HG03103 (cell line): ENCODE results near the gene SHC3.

Experiments used
- ATAC-seq: cut with Tn5 transposase; IDR thresholded peaks from one replicate; pipeline ENCODE4 v1.9.1; 2021; ENCODE audit warnings: low read depth; ENCODE audit not compliant: unreplicated experiment

Gene SHC3

DNA sequence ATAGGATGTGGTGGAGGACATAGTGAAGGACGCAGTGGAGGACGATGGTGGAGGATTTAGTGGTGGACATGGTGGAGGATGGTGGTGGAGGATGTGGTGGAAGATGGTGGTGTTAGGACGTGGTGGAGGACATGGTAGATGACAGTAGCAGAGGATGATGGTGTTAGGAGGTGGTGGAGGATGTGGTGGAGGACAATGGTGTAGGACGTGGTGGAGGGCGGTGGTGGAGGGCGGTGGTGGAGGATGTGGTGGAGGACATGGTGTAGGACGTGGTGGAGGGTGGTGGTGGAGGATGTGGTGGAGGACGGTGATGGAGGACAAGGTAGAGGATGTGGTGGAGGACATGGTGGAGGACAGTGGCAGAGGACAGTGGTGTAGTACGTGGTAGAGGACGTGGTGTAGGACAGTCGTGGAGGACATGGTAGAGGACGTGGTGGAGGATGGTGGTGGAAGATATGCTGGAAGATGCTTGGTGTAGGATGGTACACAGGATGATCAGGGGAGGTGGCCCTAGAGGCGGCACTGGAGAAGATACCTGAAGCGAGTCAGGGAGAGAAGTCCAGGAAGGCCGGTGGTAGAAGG is 118.6 kb downstream of the SHC3 start:
- no peak for ATAC-seq

DNA sequence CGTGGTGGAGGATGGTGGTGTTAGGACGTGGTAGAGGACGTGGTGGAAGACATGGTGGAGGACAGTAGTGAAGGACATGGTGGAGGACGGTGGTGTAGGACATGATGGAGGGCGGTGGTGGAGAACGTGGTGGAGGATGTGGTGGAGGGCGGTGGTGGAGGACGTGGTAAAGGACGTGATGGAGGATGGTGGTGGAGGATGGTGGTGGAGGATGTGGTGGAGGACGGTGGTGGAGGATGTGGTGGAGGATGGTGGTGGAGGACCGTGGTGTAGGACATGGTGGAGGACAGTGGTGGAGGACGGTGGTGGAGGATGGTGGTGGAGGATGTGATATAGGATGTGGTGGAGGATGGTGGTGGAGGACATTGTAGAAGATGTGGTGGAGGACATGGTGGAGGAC is 119.7 kb downstream of the SHC3 start:
- ATAC-seq: no peak

DNA sequence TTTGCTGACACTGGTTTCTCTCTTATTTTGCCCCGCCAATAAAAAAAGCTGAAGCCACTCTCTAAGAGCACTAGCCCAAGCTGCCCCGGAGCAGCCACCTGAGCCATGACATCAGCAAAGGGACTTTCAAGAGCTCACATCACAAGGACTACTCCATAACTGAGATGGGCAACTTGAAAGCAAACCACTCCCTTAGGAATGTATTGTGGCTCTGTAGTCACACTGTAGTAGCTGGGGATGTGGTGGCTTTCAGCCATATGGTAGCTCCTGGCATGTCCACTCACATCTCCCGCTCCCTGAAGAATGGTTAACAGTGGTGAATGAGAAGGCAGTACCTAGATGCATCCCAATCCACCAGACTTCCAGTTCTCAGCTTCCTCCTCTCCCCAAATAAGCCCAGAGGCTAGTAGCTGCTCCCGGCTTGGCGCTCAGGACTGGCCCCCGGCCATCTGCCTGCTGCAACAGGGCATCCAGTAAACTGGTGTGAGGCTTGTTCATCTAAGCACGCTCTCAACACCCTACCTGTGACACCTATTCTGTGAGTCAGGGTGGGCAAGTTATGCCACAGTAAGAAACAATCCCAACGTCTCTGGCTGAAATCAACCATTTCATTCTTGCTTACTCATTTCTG is 123.6 kb downstream of the SHC3 start:
- ATAC-seq: no peak

DNA sequence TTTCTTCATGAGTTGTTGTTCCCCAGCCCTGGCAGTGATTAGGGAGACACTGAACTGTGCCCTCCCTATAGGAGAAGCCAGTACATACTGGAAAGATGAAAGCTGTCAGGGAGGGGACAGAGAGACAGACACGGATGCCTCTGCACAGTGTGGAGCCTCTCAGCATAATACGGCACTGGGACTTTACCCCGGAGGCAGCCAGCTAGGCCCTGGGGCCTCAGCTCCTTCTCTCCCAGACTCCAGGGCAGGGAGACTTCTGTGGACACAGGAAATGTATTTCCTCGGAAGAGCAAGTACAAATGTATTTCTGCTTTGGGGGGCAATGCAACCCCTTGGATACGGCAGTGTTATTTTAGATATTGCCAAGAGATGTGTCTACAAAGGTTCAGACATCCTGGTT is 125.3 kb downstream of the SHC3 start:
- ATAC-seq: no peak

DNA sequence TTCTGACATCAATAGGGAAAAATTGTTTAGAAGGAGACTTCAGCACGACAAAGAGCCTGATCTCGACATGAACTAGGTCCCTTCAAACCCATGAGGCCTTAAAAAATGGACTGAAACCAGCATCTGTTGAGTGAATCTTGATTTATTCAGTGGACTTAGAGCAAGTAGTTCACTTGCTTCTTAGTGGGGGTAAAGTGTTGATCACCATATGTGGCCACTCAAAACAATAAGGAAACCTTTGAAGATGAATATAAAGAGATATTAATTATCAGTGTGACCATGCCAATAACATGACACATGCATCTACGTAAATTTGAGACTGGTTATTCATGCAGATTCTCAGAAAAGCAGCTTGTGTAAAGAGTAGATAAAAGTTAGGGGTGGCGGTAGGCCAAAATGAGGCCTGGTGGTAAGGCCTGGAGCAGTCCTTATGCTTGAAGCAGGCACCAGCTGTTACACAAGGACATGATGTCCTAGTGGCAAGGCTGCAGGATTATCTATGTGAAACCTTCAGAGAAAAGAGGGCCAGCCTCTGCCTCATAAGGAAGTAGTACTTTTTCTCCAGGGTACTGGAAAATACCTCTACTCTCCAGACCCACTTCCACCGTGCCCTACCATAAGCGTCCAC is 126.0 kb downstream of the SHC3 start:
- ATAC-seq: no peak

DNA sequence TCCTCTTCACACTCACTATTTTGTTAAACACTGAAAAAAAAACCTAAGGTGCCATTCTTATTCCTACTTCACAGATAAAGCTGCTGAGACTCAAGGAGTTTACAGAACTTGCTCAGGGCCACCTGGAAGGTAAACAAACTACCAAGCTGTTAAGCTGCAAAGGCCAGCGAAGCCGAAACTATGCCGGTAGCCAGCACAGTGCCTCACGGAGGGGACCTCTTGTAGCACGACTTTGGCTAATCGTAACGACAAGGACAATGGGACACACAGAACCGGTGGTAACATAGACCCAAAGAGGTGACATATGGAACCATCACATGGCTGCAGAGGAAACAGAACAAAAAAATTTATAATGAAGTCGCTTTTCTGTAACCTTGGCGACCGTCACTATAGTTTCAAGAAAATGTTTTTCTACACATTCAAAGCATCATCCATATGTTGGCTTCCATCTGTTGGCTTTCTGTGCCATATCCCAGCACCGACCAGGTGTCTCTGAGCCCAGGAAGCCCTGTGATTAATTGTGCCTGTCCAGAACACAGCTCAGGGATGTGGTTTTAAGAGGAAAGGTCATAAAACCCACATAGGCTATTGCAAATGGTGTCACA is 127.1 kb downstream of the SHC3 start:
- ATAC-seq: no peak

DNA sequence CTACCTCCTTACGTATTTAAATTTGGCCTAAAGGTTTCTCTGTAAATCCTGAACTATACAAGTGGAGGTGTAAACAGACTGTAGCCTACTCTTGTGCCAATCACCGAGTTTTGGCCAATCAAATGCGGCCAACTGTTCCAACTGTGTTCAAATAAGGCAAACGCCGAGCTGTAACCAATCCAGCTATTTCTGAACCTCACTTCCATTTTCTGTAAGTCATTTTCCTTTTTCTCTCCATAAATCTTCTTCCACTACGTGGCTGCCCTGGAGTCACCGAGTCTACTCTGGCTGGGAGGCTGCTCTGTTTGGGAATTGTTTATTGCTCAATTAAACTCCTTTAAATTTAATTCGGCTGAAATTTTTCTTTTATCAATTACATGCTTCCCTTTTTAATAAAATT is 129.0 kb downstream of the SHC3 start:
- ATAC-seq: no peak

DNA sequence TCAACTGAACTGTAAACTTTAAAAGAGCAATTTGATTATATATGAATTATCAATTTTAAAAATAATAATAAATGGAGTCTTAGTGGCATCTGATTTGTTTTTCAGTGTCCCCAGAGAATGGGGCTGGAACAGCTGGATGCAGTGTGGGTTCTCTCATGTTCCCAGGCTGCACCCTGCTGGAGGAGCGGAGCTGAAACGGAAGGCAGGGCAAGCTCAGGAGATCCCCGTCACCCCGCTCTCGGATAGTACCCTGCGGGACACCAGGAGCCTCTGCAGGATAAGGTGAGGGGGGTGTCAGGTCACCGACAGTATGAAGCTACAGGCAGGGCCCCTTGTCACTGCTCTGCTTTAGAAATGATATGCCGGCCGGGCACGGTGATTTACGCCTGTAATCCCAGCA is 130.0 kb downstream of the SHC3 start:
- no peak for ATAC-seq

DNA sequence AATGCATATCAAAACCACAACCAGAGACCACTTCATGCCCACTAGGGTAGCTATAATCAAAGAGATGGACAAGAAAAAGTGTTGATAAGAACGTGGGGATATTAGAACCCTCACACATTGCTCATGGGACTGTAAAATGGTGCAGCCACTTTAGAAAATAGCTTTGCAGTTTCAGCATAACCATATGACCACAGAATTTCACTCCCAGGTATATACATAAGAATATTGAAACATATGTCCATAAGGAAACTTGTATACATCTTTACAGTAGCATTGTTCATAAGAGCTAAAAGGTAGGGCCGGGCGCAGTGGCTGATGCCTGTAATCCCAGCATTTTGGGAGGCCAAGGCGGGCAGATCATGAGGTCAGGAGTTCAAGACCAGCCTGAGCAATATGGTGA is 131.0 kb downstream of the SHC3 start:
- no peak for ATAC-seq

DNA sequence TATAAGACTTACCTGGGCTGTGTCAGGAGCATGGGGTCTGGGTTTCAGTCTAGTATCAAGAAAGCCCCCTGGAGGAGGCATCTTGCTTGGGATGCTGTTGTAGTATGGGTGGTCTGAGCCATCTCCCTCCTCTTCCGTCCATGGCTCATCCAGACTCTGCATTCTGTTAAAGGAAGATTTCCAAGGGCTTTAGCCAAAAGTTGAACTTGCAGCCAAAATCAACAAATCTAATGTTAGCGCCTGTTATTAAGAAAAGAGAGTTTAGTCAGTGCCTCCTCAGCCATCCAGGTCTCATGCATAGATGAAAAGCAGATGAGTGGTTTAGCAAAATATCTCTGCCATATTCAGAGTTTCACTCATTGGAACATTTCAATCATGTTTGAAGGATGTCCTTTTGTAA is 131.8 kb downstream of the SHC3 start:
- no peak for ATAC-seq

DNA sequence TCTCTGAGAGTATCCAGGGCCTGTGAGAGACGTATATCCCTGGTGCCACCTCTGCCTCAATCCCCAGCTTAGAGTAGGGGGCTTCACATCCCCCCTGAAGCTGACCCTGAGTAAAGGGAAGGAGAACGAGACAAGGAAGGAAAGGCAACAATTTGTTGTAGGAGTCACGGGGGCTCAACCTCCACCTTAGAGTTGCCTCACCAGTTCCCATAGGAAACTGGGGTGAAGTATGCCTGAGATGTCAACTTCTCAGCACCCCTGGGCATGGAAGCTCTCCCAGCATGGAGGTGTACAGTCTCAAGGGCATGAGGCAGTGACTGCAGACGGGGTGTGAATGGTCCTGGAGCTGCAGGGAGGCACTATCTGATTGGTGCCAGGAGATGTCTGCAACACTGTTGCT is 133.7 kb downstream of the SHC3 start:
- ATAC-seq: no peak

DNA sequence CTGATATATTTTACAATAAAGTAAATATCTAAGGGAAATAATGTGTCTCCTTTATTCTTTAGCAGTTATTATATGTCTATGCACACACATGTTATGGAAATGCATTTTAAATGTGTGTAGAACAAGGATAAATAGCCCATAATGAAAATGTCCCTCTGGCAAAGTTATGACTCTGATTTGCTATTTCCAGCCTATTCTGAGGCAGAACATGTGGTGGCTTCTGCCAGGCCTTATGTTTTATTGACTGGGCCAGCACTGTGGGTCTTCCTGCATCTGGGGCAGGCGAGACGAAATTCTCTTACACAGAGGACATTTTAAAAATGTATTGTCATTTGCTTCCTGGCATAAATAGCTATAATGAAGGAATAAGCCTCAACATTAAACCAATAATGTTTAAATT is 134.5 kb downstream of the SHC3 start:
- ATAC-seq: no peak

DNA sequence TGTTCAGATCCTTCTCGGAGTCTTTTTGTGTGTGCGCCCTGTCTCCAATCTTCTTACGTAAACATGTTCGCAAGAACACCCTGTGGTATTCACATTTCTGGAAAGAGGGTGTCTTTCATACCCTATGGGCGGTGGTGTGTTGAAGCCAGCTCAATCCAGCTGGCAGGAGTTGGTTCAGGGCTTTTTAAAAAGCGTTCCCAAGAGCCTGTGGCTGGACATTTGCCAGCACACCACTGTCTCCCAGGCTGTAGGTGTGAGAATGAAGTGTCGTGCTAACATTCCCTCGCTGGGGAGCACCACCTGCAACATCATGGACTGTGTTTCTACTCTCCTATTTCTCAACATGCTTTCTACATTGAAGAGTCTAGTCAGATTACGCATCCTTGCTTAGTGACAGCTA is 135.6 kb downstream of the SHC3 start:
- ATAC-seq: no peak

DNA sequence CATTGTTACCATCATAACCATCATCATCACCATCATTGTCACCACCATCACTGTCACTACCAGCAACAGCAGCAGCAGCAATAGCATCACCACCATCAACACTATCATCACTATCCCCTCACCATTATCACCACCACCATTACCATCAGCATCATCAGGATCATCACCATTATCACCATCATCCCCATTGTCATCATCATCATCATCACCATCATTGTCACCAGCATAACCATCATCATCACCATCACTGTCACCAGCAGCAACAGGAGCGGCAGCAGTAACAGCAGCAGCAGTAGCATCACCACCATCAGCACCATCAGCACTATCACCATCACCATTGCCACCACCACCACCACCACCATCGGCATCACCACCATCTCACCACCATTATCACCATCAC is 139.0 kb downstream of the SHC3 start:
- no peak for ATAC-seq

DNA sequence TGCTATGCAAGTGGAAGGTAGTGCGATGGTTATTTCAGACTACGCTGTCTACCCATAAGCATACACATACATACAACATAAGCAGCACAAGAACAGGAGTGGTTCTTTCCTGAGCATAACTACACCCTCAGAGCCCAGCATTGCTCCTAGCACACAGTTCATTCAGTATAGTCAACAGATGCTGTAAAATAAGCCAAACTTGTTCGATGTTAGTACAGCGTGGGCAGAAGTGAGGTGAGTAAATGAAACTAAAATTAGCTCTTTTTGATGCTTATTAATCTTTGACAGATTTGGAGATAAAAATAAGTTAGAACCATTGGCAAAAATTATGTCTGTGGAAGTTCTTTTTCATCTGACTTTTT is 139.5 kb downstream of the SHC3 start:
- no peak for ATAC-seq

DNA sequence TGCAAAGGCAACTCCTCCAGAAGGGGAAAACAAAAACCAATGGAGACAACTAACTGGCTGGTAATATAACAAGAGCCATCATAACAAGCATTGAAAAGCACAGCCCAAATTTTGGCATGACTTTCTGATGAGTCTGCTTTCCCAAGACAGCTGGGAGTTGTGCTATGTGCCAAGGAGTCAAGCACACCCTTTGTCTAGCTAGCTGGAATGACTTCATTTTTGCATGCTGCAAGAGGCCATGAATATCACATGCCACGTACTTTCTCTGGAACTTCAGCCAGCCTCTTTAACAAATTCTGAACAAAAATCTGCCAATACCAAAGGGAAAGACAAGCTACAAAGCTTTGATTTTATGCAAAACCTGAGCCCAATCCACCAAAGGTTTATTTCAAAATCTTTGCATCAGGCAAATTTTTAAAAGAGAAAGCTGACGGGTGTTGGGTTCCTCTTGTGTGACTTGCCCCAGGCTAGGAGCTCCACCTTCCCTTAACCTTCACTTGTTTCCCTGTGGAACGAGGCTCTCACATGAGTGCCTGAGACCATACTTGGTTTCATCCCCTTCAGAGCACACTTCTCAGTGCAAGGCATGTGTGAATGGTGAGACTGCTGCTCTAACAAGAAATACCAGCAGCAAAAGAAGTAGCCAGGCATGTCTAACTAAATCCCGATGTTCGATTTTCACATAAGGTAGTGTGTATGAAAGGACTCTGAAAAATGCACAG is 140.1 kb downstream of the SHC3 start:
- ATAC-seq: no peak

DNA sequence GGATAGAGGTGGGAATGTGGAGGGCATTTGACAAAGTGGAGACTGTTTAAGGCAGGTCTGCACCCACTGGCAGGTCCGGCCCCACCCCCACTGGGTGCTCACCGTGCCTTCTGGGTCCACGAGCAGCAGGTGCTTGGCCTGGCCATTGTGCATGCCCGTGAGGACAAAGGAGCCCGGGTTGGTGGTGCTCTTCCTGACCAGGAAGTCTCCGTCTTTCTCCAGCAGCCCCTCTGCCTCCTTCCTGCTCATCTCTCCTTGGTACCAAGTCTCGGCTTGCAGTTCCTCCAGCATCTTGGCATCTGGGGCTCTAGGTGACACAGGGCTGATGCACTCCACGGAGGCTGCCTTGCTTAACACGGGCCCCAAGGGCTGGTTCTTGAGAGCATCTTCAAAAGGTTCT is 140.7 kb downstream of the SHC3 start:
- ATAC-seq: no peak

DNA sequence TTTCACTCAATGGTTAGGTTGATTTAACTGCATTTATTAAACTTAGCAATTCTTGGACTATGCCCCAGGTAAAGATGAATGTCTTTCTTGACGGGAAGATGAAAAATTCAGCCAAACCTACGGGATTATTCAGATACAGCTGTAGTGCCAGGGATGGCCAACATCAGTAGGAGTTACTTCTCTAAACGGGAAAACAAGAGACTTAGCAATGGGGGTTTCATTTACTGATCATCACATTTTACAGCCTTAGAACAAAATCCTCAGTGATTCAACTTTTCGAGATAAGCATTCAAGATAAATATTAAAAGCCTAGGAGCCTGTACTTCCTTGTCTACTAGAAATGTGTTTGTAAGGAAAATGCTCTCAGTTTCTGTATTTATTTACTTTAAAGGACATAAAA is 141.3 kb downstream of the SHC3 start:
- ATAC-seq: no peak

DNA sequence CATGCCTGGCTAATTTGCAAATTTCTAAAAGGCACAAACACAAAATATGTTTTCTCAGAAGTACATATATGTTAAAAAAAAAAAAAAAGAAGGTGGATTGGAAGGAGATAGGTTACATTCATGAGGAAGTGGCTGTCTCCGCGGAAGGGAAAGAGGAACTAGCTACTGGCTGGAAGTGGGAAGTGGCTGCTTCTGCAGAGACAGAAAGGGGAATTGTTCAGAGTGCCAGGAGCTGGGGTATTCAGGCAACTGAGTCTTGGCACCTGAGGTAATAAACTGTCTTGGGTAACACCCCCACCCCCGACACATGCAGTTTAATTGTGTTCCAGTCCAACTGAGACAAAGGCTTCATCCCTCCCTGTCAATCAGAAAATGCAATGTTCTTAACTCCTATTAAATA is 141.7 kb downstream of the SHC3 start:
- ATAC-seq: no peak

DNA sequence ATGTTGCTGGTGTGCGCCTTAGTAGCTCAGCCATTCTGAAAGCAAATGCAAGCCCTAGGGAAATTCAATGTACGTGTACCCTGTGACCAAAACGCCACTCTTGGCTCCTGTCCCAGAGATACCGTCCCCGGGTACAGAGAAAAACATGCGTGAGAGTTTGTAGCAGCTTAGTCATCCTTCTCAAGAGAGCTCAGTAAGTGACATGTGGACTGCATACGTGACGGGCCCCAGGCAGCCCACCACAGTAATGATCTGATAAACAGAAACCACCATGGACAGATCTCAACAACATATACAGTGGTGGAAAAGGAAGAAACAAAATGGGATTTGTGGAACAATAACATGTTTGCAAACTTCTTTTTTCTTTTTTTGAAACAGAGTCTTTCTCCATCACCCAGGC is 142.2 kb downstream of the SHC3 start:
- no peak for ATAC-seq

DNA sequence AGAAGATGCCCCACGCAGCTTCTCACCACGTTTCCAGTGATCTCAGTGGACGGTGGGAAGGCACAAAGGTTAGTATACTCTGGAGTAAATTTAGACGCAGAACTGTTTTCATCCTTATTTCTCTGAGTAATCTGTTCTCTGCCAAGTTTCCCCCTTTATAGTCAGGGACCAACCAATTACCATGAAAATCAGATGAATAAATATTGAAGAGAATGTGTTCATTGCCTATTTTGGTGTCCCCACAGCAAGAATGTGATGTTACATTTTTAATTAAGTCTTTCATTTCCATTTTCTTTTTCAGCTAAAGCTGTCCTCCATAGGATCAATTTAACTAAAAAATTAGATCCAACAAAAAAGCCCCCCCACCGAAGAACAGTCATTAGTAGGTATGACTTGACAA is 146.0 kb downstream of the SHC3 start:
- ATAC-seq: no peak

DNA sequence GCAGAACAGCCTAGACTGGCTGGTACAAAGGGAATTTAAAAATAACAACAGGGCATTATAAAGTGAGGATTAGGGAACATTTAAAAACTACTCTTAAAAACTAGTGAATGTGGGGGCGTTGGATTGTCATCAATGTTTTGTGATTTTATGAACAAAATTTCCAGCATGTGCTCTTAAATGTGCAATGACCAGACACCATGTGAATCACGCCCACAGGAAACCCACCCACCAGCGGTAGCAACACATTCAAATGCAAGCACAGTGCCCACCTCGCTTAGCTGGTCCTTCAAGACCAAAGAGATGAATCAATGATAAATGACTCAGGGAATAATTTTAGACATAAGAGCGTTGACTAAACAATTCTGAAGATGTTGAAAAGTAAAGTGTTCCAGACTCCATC is 146.4 kb downstream of the SHC3 start:
- ATAC-seq: no peak
